Activated CD4-positive, CD25-positive, alpha-beta regulatory T cell treated with anti-CD3 and anti-CD28 coated beads, Interleukin-2, amount 50 U/mL, for 24 hours (primary cell): ENCODE measurements around the gene NFXL1.

ENCODE experiments used
- ATAC-seq, 2 donors: fragments of 150-1000 bp; cut with Tn5 transposase; one replicate each; pipeline ENCODE4 v1.10.0; 2021; ENCODE audit warnings: mild to moderate bottlenecking in 1 of 2, moderate library complexity in 1 of 2

NFXL1 gene

DNA sequence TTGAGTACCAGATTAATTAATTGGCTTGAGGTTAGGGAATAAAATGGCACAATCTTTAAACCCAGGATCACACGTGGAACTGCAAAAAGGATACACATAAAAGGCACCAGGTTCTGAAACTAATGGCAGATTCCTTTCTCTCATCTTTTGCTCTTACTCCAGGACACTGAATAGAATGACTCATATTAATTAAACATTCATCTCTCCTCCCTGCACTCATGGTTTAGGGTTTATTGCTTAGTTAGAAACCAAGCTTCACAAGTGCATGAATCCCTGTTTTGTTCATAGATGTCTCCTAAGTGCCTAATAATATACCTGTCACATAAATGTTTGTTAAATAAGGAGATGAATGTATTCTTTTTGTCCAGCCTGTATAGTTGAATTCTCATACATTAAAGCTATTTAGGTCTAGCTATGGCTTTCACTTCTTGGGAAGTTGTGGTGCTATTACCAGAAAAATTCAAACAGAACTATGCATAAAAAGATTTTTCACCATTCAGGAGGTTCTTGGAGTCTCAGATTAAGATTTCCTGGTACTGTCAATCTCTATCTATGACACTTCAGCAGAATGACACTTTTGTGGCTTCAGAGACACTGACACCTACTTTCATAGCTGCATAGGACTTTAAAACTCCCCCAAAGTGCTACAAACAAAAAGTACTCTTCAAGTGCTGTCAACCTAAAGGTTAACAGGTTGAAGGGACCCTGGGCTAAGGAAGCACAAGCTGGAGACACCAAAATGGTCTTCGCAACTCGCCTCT lies 83.9 kb downstream of the NFXL1 start:
- no peak for ATAC-seq

DNA sequence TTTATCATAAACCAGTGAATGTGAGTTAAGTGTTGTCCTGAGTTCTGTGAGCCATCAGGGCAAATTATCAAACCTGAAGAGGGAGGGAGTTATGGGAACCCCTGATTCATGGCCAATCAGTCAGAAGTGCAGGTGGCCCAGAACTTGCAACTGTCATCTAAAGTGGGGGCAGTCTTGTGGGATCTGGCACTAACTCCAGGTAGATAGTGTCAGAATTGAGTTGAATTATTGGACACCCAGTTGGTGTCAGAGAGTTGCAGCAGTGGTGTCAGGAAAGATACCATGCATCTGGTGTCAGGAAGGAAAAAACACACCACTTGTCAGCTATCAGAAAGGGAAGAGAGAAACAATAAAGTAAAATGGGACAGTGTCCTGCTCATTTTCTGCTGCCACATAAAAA lies 84.9 kb downstream of the NFXL1 start:
- no peak for ATAC-seq

DNA sequence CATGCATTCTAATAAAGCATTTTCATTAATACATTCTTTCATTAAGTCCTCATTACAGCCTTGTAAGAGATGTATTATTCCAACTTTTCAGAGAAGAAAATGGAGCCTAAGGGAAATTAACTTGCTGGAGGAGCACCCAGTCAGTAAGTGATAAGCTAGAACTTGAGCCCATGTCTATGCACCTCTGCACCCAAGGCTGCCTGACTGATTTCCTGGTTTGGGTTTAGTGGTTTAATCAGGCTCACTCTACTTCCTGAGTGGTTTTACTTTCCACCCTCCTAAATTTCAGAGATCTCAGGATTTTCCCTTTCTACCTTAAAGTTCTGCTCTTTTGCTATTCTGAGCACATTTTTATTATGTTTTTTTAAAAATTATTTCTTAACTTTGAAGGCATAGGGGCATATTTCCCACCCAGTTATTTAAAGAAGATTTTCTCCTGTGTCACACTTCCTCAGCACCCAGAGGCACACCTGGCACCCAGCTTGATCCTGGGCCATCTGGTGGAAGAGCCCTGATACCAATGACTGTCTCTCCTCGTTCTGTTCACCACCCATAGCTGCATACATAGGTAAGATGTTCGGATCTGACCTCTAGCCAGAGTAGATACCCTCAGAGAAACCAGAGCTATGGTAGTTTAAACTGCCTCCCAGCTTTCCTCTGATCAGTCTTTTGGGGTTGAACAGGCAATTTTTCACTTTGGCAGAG lies 86.9 kb downstream of the NFXL1 start:
- no peak for ATAC-seq

DNA sequence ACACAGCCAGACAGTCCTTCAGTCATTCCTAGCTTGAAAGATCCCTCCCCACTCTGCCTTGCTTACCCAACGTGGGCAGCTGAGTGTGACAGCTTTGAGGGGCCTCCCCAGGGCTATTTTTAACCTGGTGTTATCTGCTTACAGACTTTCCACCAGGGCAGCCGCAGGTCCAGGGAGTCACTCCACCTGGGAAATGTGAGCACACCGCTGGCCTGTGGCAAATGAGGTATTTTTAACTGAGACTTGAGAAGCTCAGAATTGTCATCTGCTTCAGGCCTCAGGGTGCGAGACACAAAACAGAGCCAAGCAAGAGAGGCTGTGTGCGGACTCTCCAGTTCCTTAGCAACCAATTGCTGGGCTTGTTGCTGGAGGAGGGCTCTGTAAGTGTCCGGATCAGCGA lies 89.5 kb downstream of the NFXL1 start:
- no peak for ATAC-seq

DNA sequence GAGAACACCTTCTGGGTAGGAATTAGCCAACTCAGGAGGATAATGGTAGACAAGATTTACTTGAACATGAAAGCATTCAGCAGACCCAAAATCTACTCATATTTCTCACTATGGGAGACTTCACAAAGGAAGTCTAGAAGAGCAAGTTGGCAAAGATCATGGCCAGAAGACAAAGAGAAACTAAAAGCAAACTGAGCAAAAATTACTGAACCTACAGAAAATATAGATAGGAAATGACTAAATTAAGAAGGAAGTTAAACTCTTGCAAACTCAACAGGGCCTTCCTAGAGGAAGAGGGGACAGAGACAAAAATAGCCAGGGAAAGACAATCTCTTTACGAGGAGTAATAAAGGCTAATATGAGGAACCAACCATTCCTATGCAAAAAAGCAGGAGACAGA lies 95.2 kb downstream of the NFXL1 start:
- ATAC-seq, result no peak

DNA sequence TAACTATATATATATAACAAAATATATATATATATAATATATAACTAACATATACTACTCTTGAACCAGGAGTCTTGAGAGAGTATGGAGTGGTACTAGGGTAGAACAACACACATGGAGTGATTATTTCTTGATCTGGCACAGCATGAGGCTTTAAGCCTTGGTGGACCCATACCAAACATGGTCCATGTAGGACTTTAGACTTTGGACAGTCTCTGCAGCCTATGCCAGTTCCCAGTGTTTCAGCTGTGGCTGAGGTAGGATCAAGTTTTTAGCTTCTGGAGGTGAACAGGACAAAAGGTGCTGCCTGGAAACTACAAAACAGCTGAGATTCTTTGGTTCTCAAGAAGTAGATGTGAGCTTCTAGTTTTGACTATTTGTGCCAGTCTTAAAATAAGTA lies 97.1 kb downstream of the NFXL1 start:
- no peak for ATAC-seq

DNA sequence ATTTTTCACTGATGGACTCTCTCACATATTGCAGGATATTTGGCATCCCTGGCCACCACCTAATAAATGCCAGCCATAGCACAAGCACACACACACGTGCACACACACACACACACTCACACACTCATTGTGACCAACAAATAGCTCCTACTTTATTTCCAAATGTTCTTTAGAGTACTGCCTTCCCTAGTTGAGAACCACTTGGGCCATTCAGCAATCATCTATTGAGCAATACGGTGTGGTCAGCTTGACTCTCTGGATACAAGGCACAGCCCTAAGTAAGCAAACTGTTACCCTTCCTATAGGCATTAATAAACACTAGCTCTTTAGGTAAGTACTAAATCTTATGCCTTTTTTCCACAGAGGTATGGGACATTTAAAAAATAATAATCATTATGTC lies 97.6 kb downstream of the NFXL1 start:
- no peak for ATAC-seq

DNA sequence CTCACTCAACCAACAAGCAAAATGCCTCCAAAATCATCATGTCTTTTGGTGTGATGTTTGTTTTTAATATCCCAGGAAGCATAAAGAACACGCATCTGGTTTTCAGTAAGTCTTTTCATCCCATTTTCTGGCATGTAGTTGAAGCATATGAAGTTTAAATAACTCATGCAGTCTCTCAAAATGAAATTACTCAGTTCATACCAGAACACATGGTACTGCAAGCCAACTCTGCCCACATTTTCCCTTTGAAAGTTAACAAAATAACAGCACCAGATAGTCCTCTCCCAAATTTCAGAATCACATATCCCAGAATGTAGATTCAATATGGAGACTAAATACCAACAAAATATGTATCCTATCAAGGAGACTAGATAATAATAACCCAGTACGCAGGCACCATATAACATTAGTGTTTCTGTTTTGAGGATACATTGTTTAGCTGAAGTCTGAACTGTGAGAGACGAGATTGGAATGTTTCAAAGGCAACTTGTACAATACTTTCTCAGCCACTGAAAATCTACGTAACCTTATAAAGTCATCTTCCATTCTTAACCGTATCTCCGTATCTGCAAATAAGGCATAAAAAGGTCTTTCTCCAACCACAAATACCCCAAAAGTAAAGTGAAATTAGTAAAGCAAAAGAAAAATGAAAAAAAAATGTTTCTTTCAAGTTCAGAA lies 99.6 kb downstream of the NFXL1 start:
- no peak for ATAC-seq

DNA sequence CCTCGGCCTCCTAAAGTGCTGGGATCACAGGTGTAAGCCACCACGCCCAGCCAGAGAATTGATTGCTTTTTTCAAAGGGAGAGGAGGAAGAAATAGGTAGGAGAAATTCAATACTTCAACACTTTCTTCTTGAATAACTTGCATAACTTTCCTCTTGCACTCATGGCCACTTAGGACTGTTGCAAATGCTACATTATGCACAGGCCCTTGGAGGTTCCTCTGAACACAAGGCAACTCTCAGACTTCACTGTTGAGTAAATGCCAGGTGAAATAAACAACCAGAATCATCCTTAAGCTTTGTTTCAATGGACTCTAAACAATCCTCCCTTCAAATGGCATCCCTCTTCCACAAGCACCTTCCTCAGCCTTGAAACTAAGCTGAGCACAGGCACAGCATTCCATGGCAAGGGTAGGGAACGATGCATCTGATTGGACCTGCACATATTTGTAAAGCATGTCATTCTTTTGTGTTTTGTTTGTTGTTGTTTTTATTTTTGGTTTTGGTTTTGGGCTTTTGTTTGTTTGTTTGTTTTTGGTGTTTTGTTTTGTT lies 104.7 kb downstream of the NFXL1 start:
- ATAC-seq, result no peak

DNA sequence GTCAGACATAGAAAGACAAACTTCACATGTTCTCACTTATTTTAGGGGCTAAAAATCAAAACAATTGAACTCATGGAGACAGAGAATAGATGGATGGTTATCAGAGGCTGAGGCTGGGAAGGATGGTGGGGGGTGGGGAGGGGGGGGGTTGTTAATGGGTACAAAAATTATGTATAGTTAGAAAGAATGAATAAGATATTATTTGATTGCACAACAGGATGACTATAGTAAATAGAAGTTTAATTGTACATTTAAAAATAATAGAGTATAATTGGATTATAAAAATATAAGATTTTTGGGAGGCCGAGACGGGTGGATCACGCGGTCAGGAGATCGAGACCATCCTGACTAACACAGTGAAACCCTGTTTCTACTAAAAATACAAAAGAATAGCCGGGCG lies 109.8 kb downstream of the NFXL1 start:
- no peak for ATAC-seq

DNA sequence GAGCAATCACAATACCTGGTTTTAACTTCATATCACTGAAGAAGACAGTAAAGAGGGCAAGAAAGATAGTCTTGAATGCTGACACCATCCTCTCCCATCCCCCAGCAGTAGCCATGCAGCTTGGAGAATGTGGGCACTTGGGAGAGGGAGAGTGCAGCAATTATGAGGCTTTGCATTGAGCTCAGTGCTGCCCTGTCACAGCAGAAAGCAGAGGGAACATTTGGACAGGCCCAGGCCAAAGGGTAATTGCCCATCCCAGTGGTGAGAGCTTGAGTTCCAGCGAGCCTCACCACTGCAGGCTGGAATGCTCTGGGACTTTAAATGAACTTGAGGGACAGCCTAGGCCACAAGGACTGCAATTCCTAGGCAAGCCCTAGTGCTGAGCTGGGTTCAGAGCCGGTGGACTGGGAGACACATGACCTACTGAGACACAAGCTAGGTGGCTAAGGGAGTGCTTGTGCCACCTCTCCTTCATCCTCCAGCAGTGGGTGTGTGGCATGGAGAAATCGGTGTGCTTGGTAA lies 112.8 kb downstream of the NFXL1 start:
- no peak for ATAC-seq

DNA sequence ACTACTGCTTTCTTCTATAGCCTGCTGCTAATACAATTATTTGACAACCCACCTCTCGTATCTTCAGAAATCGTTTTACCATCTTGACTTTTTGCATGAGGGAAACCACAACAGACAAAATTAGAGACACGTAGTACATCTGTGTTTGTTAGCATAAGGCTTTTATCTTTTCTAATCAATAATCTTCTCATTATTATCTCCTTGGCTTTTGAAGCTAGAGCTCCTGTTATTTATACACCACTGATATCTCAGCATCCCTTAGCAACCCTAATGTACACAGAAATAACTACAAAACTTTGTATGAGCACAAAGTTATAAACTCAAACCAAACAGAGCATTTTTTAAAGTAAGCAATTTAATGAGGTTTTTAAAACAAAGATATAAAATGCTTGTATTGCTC lies 116.2 kb downstream of the NFXL1 start:
- ATAC-seq, result no peak
